Measurements from ENCODE around the gene HIRIP3. TPM values are rescaled to one million over a fixed set of nuclear protein-coding genes. Genes with fewer than 3 reads are reported as not detected.

HIRIP3 gene
- total and polyA plus RNA-seq, 2 of the 4 experiments (the other 2 are of a cell fraction): 5.0 to 10.5 TPM

GRCh38 chr16:29978081-29978480 lies 17.3 kb downstream of the HIRIP3 start:
- DNase-seq (no peak), ATAC-seq (ENCODE audit: low read depth) (no peak)
- H2BK15ac ChIP-seq (ENCODE audit: low read depth, low read length): no peak overlapping the region
- no peaks in the 10 kb centered on the region for H3K9me3 ChIP-seq (ENCODE audit: control insufficient read depth, insufficient read depth, low read length)
- H3K9me1 ChIP-seq (ENCODE audit: insufficient read depth, low read length): peaks cover 28% of the 10 kb centered on the region
- in situ Hi-C loops (cut with MboI; ENCODE audit: low sequenced_read_pairs) (no loop called here), intact Hi-C loops (cut with micrococcal nuclease) (no loop called here), dilution Hi-C loops (cut with HindIII; ENCODE audit: low sequenced_read_pairs, unreplicated experiment) (no loop called here)
- no peak overlapping the region for H2AK9ac ChIP-seq (replicated peaks; ENCODE audit: low read depth, low read length, poor library complexity)
- CTCF ChIA-PET: no interaction called here
- WGBS, 2 experiments (ENCODE audit: extremely low coverage in 2 of 2, insufficient read length in 1 of 2): 96% methylated on average over 5 of the region's 9 CpGs; no CpG with 5 or more reads in 1 of the 2 experiments
- no peak overlapping the region for H2BK5ac ChIP-seq (ENCODE audit: low read depth, low read length, poor library complexity, severe bottlenecking)
- H3K14ac ChIP-seq (replicated peaks; ENCODE audit: low read depth, low read length): no peak overlapping the region
- no peak overlapping the region for H2AK5ac ChIP-seq (ENCODE audit: low read depth, low read length)
- H3K27ac ChIP-seq (ENCODE audit: insufficient read depth, low read length): no peak overlapping the region
- no peak overlapping the region for H3K4me2 ChIP-seq (ENCODE audit: low read depth, low read length)
- no peak overlapping the region for H3K18ac ChIP-seq (ENCODE audit: low read depth, low read length)
- H3K4ac ChIP-seq (ENCODE audit: low read depth, low read length): no peak overlapping the region
- no peaks in the 10 kb centered on the region for H3K27me3 ChIP-seq (ENCODE audit: control insufficient read depth, insufficient read depth, low read length)
- H4K8ac ChIP-seq (ENCODE audit: low read depth in 2 of 2, low read length in 2 of 2): no peak overlapping the region
- peaks cover 44% of the 10 kb centered on the region for H4K20me1 ChIP-seq (ENCODE audit: insufficient read depth, low read length)
- no peak overlapping the region for H3K4me3 ChIP-seq (ENCODE audit: insufficient read depth, low read depth, low read length)
- no peak overlapping the region for H4K5ac ChIP-seq (ENCODE audit: low read depth, low read length)
- no TSS peak for BruUV-seq (replicated peaks)
- no peak overlapping the region for H3K23ac ChIP-seq (ENCODE audit: low read depth, low read length)
- peaks cover 11 to 71% of the 10 kb centered on the region in 2 experiments for H3K79me1 ChIP-seq (ENCODE audit: low read depth in 1 of 2, low read length in 2 of 2)
- H2AFZ ChIP-seq (replicated peaks; ENCODE audit: low read length, poor library complexity): no peak overlapping the region
- H3K56ac ChIP-seq (ENCODE audit: extremely low read depth, insufficient read depth, low read length): no peak overlapping the region
- no peak overlapping the region for H3K9ac ChIP-seq (ENCODE audit: low read depth, low read length)
- no peak overlapping the region for H2BK20ac ChIP-seq (ENCODE audit: low read depth, low read length)
- TF ChIP-seq CEBPB (IDR thresholded peaks at IDR 0.05; ENCODE audit: low read depth, low read length) (no peak), POLR2A (IDR thresholded peaks at IDR 0.05; ENCODE audit: low read depth, low read length) (no peak), RFX5 (IDR thresholded peaks at IDR 0.05; ENCODE audit: low read depth, low read length) (no peak), BHLHE40 (IDR thresholded peaks at IDR 0.05; ENCODE audit: low read depth, low read length) (no peak), CHD1 (IDR thresholded peaks at IDR 0.05; ENCODE audit: low read depth, low read length) (no peak), SMC3 (IDR thresholded peaks at IDR 0.05; ENCODE audit: low read depth, low read length) (no peak), USF2 (IDR thresholded peaks at IDR 0.05; ENCODE audit: low read depth, low read length) (no peak), ELK1 (IDR thresholded peaks at IDR 0.05; ENCODE audit: borderline replicate concordance, low read depth, low read length) (no peak), MXI1 (IDR thresholded peaks at IDR 0.05; ENCODE audit: borderline replicate concordance, low read depth, low read length) (no peak), CTCF (conservative IDR thresholded peaks at IDR 0.05; ENCODE audit: low read depth, low read length) (no peak), RCOR1 (IDR thresholded peaks at IDR 0.05; ENCODE audit: insufficient replicate concordance, low read length) (no peak), MAFK (IDR thresholded peaks at IDR 0.05; ENCODE audit: low read depth, low read length) (no peak), FOS (IDR thresholded peaks at IDR 0.05; ENCODE audit: low read depth, low read length) (no peak), RAD21 (IDR thresholded peaks at IDR 0.05; ENCODE audit: low read length) (no peak), MAZ (IDR thresholded peaks at IDR 0.05; ENCODE audit: borderline replicate concordance, low read depth, low read length) (no peak), NFE2L2 (IDR thresholded peaks at IDR 0.05; ENCODE audit: low read depth, low read length) (no peak)
- peaks cover 13% of the 10 kb centered on the region; the same call in 1 of the 2 replicates for H3K4me1 ChIP-seq (ENCODE audit: control insufficient read depth, insufficient read depth, low read length)
- H2BK120ac ChIP-seq (ENCODE audit: low read depth, low read length): no peak overlapping the region
- H3K36me3 ChIP-seq (ENCODE audit: control insufficient read depth, insufficient read depth, low read length): peaks cover 43% of the 10 kb centered on the region
- no peak overlapping the region for H4K91ac ChIP-seq (ENCODE audit: insufficient read depth, low read depth, low read length)
- POLR2A ChIA-PET (ENCODE audit: unreplicated experiment): no interaction called here
